ENCODE results near the gene IL9.

DNA sequence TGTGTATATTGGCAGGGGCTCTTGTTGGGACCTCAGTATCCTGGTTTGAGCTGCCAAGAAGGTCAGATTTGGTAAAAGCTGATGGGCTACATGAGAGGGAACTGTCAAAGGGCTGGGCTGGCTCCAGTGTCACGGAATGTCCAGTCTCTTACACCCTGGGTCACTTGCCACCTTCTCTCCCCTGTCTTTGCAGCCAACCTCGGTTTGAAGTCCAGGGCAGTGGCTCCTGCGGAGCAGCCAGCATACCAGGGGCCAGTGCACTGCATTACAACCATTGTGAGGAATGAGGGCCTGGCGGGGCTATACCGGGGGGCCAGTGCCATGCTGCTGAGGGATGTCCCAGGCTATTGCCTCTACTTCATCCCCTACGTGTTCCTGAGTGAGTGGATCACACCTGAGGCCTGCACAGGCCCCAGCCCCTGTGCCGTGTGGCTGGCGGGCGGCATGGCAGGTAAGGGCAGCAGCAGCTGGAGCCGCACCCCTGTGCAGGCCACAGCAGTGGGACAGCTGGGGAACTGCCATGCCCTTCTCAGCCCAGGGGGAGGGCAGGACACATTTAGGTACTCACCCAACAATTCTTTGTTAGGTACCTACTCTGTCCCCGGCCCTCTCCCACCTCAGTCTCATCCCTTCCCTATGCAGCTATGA lies 24.2 kb downstream of the IL9 start:
- TF ChIP-seq EZH2 (IDR thresholded peaks at IDR 0.05; ENCODE audit: borderline replicate concordance, low read depth, low read length, poor library complexity, severe bottlenecking), result no peak
- TF ChIP-seq, protein P1, sequence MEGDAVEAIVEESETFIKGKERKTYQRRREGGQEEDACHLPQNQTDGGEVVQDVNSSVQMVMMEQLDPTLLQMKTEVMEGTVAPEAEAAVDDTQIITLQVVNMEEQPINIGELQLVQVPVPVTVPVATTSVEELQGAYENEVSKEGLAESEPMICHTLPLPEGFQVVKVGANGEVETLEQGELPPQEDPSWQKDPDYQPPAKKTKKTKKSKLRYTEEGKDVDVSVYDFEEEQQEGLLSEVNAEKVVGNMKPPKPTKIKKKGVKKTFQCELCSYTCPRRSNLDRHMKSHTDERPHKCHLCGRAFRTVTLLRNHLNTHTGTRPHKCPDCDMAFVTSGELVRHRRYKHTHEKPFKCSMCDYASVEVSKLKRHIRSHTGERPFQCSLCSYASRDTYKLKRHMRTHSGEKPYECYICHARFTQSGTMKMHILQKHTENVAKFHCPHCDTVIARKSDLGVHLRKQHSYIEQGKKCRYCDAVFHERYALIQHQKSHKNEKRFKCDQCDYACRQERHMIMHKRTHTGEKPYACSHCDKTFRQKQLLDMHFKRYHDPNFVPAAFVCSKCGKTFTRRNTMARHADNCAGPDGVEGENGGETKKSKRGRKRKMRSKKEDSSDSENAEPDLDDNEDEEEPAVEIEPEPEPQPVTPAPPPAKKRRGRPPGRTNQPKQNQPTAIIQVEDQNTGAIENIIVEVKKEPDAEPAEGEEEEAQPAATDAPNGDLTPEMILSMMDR (conservative IDR thresholded peaks at IDR 0.05; ENCODE audit: low read depth, low read length), result no peak

Data from A673 (cell line).